Stimulated activated CD8-positive, alpha-beta memory T cell treated with anti-CD3 and anti-CD28 coated beads, Interleukin-7, amount 100 ng/mL, for 4 hours (primary cell): ENCODE measurements around the gene KCNIP3.
"Not testable (repeated sequence)": the region's sequence is repeated elsewhere in the genome, so short reads cannot be mapped to it uniquely, and the experiment has no call there.

Experiments used
- DNase-seq, 2 donors: peaks; one replicate each; pipeline ENCODE4 v3.0.0-alpha.2; 2020; ENCODE audit warnings: low read depth in 2 of 2

Gene KCNIP3

DNA sequence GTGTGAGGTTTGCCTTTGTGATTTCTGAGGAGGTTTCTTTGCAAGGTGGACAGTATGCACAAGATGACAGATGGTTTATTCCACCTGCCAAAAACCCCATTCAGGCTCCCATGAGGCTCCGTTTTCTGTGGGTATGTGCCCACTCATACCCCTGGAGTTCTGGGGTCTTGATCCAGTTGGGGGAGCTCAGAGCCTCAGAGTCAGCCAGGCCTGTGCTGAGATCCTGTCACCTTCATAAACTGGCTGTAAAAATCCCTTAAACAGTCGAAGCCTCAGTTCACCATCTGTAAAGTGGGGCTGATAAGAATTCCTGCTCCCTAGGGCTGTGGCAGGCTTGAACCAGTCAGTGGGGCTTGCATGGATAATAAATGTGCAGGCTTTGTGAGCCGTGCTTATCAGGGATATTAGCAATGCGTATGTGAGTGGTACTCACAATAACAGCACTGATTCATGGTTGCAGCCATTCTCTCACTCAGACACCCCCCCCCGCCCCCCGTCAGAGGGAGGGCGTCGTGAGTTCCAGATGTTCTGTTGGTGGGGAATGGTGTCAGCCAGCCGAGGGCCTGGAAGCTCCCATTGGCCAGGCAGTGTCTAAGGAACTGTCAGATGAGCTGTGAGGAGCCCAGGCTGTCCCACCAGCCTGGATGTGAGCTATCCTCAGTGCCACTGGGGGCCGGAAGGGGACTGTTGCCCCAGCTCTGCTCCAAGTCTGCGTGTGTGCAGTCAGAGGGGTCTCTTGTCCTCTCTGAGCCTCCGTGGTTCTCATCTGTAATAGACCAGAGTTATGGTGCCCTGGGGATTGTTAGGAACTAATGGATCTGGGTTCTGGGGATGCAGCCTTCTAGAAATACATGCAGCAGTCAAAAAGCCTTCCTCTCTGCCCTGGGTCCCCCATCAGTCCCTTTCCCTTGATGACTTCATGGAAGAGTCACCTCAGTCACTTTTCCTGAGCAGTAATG is 51.7 kb downstream of the KCNIP3 start:
- DNase-seq, result no peak

DNA sequence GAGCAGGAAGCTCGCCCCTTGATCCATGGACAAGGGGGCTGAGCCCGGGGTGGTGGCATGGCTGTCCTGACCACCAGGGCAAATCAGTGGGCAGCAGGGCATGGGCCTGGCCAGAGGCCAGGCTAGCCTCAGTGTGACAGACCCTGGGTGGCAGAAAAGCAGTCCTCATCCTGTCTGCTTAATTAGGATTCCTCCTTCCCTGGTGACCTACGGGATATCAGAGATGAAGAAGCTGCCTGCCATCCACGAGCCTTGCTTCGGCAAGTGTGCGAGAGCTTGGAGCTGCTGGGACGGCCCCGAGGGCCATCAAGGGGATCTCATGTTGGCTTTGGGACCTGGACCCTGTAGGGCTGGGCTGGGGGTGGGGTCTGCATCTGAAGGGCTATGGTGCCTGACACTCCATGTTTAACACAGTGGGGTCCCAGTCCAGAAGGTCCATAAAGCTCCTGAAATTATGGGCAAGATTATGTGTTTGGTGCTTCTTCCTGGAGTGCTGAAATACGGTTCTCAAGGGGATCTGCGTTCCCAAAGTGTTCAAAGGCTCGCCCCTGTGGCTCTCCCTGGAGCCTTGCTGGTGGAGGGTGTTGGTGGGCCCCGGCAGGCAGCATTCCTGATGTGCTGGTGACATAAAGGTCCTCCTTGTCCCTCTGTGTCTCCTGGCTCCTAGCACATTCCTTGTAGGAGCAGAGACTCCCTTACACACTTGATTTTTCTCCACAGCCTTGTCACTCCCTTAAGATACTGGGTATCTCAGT is 52.6 kb downstream of the KCNIP3 start:
- no peak for DNase-seq

GRCh38 chr2:95350368-95350767 is 53.2 kb downstream of the KCNIP3 start:
- no peak for DNase-seq

GRCh38 chr2:95350774-95351597 is 53.8 kb downstream of the KCNIP3 start:
- DNase-seq, result no peak

DNA sequence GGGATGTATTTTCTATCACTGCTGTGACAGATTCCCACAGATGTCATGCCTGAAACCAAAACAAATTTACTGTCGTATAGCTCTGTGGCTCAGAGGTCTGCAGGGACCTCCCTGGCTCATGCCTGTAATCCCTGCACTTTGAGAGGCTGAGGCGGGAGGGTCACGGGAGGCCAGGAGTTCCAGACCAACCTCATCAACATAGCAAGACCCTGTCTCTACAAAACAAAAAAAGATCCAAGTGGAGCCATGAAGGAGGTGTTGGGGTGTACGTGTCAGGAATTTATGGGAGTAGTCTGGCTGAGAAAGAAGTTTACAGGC is 54.4 kb downstream of the KCNIP3 start:
- DNase-seq, result no peak

- no peak for DNase-seq
Measured at GRCh38 chr2:95352310-95353054, 55.3 kb downstream of the KCNIP3 start.

- no peak for DNase-seq
Measured at GRCh38 chr2:95353055-95353575, 56.0 kb downstream of the KCNIP3 start.

GRCh38 chr2:95353613-95354468 is 56.7 kb downstream of the KCNIP3 start:
- DNase-seq, result no peak

- no peak for DNase-seq
Measured at GRCh38 chr2:95354469-95354901, 57.3 kb downstream of the KCNIP3 start.

- DNase-seq, result no peak
Measured at GRCh38 chr2:95354925-95355324, 57.8 kb downstream of the KCNIP3 start.

GRCh38 chr2:95355486-95355885 is 58.3 kb downstream of the KCNIP3 start:
- not testable (repeated sequence) for DNase-seq

- DNase-seq, result no peak
Measured at GRCh38 chr2:95356821-95357700, 59.9 kb downstream of the KCNIP3 start.

GRCh38 chr2:95357717-95358280 is 60.7 kb downstream of the KCNIP3 start:
- DNase-seq, result no peak

DNA sequence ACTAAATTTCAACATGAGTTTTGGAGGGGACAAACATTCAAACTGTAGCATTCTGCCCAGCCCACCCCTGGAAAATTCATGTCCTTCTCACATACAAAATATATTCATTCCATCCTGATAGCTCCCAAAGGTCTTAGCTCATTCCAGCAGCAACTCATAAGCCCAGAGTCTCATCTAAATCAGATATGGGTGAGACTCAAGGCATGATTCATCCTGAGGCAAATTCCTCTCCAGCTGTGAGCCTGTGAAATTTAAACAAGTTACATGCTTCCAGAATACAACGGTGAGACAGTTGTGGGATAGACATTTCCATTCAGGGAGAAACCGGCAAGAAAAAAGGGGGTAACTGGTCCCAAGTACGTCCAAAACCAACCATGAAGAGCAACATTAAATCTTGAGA is 61.9 kb downstream of the KCNIP3 start:
- no peak for DNase-seq

DNA sequence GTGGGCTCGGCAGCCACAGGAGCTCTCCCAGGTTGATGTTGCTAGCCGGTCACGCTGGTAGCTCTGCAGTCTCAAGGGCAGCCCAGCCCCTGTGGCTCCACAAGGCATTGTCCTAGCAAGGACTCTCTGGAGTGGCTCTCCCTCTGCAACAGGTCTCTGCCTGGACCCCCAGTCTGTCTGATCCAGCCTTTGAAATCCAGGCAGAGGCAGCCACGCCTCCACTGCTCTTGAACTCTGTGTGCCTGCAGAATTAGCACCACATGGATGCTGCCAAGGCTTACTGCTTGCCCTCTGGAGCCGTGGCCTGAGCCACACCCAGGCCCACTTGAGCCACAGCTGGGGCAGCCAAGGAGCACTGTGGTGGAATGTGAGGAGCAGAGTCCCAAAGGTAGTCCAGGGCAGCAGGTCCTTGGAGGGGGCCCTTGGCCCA is 62.4 kb downstream of the KCNIP3 start:
- DNase-seq, result no peak

DNA sequence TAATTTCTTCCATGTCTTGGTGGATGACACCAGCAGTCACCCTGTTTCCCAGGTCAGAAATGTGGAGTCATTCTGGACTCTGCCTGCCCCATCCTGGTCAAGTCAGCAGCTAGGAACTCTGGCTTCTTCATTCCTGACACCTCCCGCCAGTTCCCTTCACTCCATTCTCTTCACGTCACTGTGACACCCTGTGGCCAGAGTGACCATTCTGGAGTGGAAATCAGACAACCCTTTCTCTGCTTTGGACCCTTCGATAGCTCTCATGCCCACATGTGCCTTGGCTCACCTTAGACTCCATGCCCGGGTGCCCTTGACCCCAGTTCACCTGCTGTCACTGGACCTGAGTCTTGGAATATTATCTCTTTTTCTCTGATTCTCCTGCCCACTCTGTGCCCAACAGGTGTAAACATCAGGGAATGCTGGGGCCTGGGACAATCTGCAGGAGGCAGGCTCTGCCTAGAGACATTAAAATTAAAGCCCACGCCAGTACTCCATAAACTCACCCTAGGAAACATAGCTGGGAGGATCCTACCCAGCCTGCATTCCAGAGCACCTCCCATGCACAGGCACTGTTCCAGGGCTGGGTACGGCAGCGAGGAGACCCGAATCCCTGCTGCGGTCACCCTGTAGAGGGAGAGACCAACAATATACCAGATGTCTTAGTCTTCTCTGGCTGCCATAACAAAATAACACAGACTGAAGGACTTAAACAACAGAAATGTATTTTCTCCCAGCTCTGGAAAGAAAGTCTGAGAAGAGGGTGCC is 64.3 kb downstream of the KCNIP3 start:
- no peak for DNase-seq

DNA sequence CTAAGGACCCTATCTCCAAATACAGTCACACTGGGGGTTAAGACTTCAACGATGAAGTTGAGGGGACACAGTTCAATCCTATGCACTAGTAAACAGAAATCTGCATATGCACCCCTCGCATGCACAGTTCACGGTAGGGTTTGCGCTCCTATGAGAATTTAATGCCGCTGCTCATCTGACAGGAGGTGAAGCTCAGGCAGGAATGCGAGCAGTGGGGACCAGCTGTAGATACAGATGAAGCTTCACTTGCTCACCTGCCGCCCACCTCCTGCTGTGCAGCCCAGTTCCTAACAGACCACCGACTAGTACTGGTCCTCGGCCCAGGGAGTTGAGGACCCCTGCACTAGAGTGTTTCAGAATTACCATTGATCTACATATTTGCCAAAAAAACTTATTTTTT is 65.3 kb downstream of the KCNIP3 start:
- DNase-seq, result no peak

- no peak for DNase-seq
Measured at GRCh38 chr2:95366514-95366913, 69.4 kb downstream of the KCNIP3 start.
